GM18873 (cell line): ENCODE results near the gene PRSS58.

Experiments
- ATAC-seq: cut with Tn5 transposase; IDR thresholded peaks from one replicate; pipeline ENCODE4 v1.9.1; 2021; ENCODE audit warnings: mild to moderate bottlenecking, moderate library complexity, moderate number of reproducible peaks; ENCODE audit not compliant: unreplicated experiment, low FRiP score

PRSS58 gene

DNA sequence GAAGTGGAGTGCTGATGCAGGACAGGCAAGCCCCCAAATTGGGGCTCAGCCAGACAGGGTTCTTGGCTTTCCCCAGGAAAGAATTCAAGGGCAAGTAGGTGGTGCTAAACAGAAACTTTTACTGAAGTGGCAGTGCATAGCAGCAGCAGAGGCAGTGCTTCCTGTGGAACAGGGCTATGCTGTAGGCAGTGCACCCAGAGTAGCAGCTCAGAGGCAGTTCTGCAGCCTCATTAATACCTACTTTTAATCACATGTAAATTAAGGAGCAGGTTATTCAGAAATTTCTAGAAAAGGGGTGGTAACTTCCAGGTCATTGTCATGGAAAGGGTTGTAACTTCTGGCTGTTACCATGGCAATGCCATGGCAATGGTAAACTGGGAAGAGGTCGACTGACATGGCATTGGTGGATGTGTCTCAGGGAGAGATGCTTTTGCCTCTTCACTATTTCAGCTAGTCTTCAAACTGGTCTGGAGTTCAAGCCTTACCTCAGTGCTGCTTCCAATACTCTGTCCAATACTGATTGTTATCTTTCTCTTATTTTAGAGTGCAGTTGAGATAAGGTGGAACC lies 29.2 kb downstream of the PRSS58 start:
- no peak for ATAC-seq
